Panc1 (cell line): ENCODE measurements around the gene PLEKHG4. TPM values are rescaled to one million over a fixed set of nuclear protein-coding genes. Genes with fewer than 3 reads are reported as not detected.

Source experiments
- ATAC-seq: fragments of 200-7000 bp; cut with Tn5 transposase; 2 replicates; pipeline ENCODE4 v1.9.1; 2020; ENCODE audit warnings: mild to moderate bottlenecking, moderate library complexity
- BruUV-seq: library from RNA; stranded (reverse); fragments of 400-500 nt; replicated peaks from 2 replicates; lab custom pipeline; 2021; lab: Mats Ljungman, UMichigan
- CTCF ChIA-PET: fragments of 300-600 bp; sonication (Branson Sonifier 250); formaldehyde crosslinking; loops from one replicate; lab custom pipeline; 2022; ENCODE audit warnings: antibody characterized with exemption; lab: Charles Lee
- POLR2A ChIA-PET: fragments of 300-600 bp; sonication (Branson Sonifier 250); formaldehyde crosslinking; loops from one replicate; lab custom pipeline; 2022; ENCODE audit warnings: antibody characterized with exemption; lab: Charles Lee
- DNase-seq: peaks from one replicate; pipeline ENCODE4 v3.0.0-alpha.2; 2010; ENCODE audit warnings: low read depth, low spot score
- H3K27ac ChIP-seq: 2 replicates; pipeline ENCODE4 v1.5.1; 2011; ENCODE audit warnings: mild to moderate bottlenecking, low read length, inconsistent platforms
- H3K27me3 ChIP-seq: fragments of 200-500 bp; sonication (Bioruptor generic); 2 replicates; pipeline ENCODE4 v1.6.0; 2014; ENCODE audit warnings: low read length, inconsistent platforms; ENCODE audit not compliant: control insufficient read depth, insufficient read depth
- H3K36me3 ChIP-seq: fragments of 200-500 bp; sonication (Bioruptor generic); 2 replicates; pipeline ENCODE4 v1.5.1; 2014; ENCODE audit warnings: inconsistent platforms, mild to moderate bottlenecking, low read length, moderate library complexity; ENCODE audit not compliant: control insufficient read depth, insufficient read depth
- H3K4me1 ChIP-seq: 2 replicates; pipeline ENCODE4 v1.5.1; 2011; ENCODE audit warnings: inconsistent platforms, mild to moderate bottlenecking, low read length, moderate library complexity; ENCODE audit not compliant: control insufficient read depth, insufficient read depth
- H3K4me3 ChIP-seq, 2 experiments: 2 replicates each; pipeline ENCODE4 v1.5.1; 2011 to 2012; ENCODE audit warnings: low read depth in 2 of 2, low read length in 2 of 2, mild to moderate bottlenecking in 2 of 2, inconsistent platforms in 1 of 2, moderate library complexity in 1 of 2
- H3K9me3 ChIP-seq: fragments of 200-500 bp; sonication (Bioruptor generic); 2 replicates; pipeline ENCODE4 v1.5.1; 2014; ENCODE audit warnings: low read depth, mild to moderate bottlenecking, inconsistent platforms, low read length, moderate library complexity; ENCODE audit not compliant: control insufficient read depth, insufficient read depth
- POLR2AphosphoS5 ChIP-seq: IDR thresholded peaks from 2 replicates; pipeline ENCODE4 v1.6.1; 2012; ENCODE audit warnings: mild to moderate bottlenecking, low read depth, low read length, moderate library complexity
- SIN3A ChIP-seq: IDR thresholded peaks from 2 replicates; pipeline ENCODE4 v1.6.1; 2012; ENCODE audit warnings: low read depth, mild to moderate bottlenecking, low read length, moderate library complexity, borderline replicate concordance; ENCODE audit not compliant: insufficient read depth
- TCF7L2 ChIP-seq: IDR thresholded peaks from 2 replicates; pipeline ENCODE4 v1.6.1; 2011; ENCODE audit warnings: mild to moderate bottlenecking, low read depth, low read length, inconsistent platforms
- in situ Hi-C: cut with HindIII; loops from 2 replicates; pipeline ENCODE4 v1.10.0; 2016; ENCODE audit warnings: low sequenced_read_pairs, low pct_unique_long_range_greater_than_20kb
- intact Hi-C: fragments of 100-400 bp; cut with micrococcal nuclease; formaldehyde crosslinking; loops from one replicate; pipeline ENCODE4 v1.10.0; 2022; ENCODE audit not compliant: unreplicated experiment
- total RNA-seq: library from RNA; stranded (reverse); gene quantifications from one replicate; pipeline ENCODE4 v1.2.1, GENCODE V29; 2021; ENCODE audit not compliant: unreplicated experiment
- TF ChIP-seq, protein P1 (sequence below): fragments of 450-650 bp; IDR thresholded peaks from 2 replicates; pipeline ENCODE4 v1.5.1; 2017; ENCODE audit warnings: mild to moderate bottlenecking
- TF ChIP-seq, protein P2 (sequence below), 2 experiments: IDR thresholded peaks; 2 replicates each; pipeline ENCODE4 v1.6.1; 2011 to 2012; ENCODE audit warnings: low read depth in 2 of 2, control low read depth in 1 of 2, low read length in 1 of 2, mild to moderate bottlenecking in 1 of 2, moderate library complexity in 1 of 2; ENCODE audit not compliant: insufficient read depth in 1 of 2

The PLEKHG4 gene
- total RNA-seq, 1 experiment from 2014 or later: 6.7 TPM

DNA sequence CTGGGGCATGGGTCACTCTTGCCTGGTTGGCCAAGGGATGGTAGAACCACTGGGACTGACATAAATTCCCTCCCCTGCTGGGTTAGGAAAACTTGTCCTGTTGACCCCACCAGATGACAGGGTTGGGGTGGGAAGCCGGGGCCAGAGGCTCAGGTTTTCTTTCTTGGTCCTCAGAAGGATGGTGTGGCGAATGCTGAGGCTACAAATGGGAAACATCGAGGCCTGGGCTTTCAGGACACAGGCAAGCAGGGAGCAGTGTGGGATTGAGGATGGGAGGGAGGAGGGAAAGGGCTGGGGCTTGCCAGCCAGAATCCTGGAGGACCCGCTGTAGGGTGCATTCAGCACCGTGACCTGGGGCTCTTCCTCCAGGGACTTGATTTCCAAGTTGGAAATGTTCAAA is 14.5 kb upstream of the PLEKHG4 start:
- POLR2A ChIA-PET: no interaction called here
- Histone ChIP-seq H3K36me3 (no peaks in the 10 kb centered on the region), H3K27me3 (no peaks in the 10 kb centered on the region), H3K27ac (no peak overlapping the region), H3K4me3 (no peak overlapping the region), H3K9me3 (no peaks in the 10 kb centered on the region), H3K4me1 (no peaks in the 10 kb centered on the region; the same call in 1 of the 2 replicates)
- ATAC-seq (no peak), DNase-seq (no peak)
- CTCF ChIA-PET: no interaction called here
- no peak for TF ChIP-seq SIN3A
- no TSS peak for BruUV-seq
- in situ Hi-C loops: no loop called here
- intact Hi-C loops: no loop called here

DNA sequence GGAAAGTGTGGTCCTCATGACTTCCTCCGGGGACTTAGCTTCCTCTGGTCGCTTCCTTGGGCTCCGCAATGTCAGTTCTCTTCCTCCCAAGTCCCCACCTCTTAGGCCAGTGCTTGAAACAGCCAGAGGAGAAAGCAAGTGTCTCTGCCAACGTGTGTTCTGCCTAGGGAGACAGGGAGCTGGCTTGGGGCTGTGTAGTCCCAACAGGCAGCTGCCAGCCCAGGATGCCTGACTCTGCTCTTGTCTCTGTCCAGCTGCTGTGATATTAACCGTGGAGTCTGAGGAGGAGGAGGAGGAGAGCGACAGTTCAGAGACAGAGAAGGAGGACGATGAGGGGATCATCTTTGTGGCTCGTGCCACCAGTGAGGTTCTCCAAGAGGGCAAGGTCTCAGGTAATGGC is 13.5 kb upstream of the PLEKHG4 start:
- in situ Hi-C loops: no loop called here
- ChIA-PET POLR2A (no interaction called here), CTCF (no interaction called here)
- ATAC-seq (no peak), DNase-seq (no peak)
- TF ChIP-seq POLR2AphosphoS5 (no peak), TCF7L2 (no peak), SIN3A (no peak)
- TF ChIP-seq, protein P1, sequence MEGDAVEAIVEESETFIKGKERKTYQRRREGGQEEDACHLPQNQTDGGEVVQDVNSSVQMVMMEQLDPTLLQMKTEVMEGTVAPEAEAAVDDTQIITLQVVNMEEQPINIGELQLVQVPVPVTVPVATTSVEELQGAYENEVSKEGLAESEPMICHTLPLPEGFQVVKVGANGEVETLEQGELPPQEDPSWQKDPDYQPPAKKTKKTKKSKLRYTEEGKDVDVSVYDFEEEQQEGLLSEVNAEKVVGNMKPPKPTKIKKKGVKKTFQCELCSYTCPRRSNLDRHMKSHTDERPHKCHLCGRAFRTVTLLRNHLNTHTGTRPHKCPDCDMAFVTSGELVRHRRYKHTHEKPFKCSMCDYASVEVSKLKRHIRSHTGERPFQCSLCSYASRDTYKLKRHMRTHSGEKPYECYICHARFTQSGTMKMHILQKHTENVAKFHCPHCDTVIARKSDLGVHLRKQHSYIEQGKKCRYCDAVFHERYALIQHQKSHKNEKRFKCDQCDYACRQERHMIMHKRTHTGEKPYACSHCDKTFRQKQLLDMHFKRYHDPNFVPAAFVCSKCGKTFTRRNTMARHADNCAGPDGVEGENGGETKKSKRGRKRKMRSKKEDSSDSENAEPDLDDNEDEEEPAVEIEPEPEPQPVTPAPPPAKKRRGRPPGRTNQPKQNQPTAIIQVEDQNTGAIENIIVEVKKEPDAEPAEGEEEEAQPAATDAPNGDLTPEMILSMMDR: no peak
- TF ChIP-seq, protein P2, sequence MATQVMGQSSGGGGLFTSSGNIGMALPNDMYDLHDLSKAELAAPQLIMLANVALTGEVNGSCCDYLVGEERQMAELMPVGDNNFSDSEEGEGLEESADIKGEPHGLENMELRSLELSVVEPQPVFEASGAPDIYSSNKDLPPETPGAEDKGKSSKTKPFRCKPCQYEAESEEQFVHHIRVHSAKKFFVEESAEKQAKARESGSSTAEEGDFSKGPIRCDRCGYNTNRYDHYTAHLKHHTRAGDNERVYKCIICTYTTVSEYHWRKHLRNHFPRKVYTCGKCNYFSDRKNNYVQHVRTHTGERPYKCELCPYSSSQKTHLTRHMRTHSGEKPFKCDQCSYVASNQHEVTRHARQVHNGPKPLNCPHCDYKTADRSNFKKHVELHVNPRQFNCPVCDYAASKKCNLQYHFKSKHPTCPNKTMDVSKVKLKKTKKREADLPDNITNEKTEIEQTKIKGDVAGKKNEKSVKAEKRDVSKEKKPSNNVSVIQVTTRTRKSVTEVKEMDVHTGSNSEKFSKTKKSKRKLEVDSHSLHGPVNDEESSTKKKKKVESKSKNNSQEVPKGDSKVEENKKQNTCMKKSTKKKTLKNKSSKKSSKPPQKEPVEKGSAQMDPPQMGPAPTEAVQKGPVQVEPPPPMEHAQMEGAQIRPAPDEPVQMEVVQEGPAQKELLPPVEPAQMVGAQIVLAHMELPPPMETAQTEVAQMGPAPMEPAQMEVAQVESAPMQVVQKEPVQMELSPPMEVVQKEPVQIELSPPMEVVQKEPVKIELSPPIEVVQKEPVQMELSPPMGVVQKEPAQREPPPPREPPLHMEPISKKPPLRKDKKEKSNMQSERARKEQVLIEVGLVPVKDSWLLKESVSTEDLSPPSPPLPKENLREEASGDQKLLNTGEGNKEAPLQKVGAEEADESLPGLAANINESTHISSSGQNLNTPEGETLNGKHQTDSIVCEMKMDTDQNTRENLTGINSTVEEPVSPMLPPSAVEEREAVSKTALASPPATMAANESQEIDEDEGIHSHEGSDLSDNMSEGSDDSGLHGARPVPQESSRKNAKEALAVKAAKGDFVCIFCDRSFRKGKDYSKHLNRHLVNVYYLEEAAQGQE (IDR thresholded peaks at IDR 0.05; ENCODE audit: insufficient read depth in 1 of 2, low read depth in 2 of 2, low read length in 1 of 2): no peak
- Histone ChIP-seq H3K27ac (no peak overlapping the region), H3K4me1 (no peaks in the 10 kb centered on the region; the same call in 1 of the 2 replicates), H3K9me3 (no peaks in the 10 kb centered on the region), H3K36me3 (no peaks in the 10 kb centered on the region), H3K27me3 (no peaks in the 10 kb centered on the region), H3K4me3 (no peak overlapping the region)
- BruUV-seq: no TSS peak
- intact Hi-C loops: no loop called here

DNA sequence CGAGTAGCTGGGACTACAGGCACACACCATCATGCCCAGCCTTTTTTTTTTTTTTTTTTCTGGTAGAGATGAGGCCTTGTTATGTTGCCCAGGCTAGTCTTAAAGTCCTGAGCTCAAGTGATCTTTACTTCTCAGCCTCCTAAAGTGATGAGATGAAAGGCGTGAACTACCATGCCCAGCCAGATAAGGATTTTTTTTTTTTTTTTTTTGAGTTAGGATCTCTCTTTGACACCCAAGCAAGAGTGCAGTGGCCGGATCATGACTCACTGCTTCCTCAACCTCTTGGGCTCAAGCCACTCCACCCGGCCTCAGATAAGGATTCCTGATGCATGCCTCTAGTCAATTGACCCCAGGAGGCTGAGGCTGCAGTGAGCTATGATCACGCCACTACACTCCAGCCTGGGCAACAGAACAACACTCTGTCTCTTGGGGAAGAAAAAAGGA is 11.2 kb upstream of the PLEKHG4 start:
- ATAC-seq (peak; percentile 68; the same call in 1 of the 2 replicates), DNase-seq (no peak)
- H3K27ac ChIP-seq: no peak overlapping the region
- no peaks in the 10 kb centered on the region for H3K9me3 ChIP-seq
- CTCF ChIA-PET: interaction anchor here (0.6 kb wide), 2 partner anchors 20 to 47 kb away, joined by 3 read pairs; no protein-coding TSS in a partner anchor
- intact Hi-C loops (no loop called here), in situ Hi-C loops (no loop called here)
- H3K4me1 ChIP-seq: no peaks in the 10 kb centered on the region; the same call in 1 of the 2 replicates
- no peaks in the 10 kb centered on the region for H3K36me3 ChIP-seq
- no TSS peak for BruUV-seq
- H3K27me3 ChIP-seq: no peaks in the 10 kb centered on the region
- POLR2A ChIA-PET: interaction anchor here (0.8 kb wide), 1 partner anchor 29 kb away, joined by 7 read pairs; no protein-coding TSS in a partner anchor
- H3K4me3 ChIP-seq: no peak overlapping the region
- TF ChIP-seq POLR2AphosphoS5 (no peak), TCF7L2 (no peak), SIN3A (no peak)
- TF ChIP-seq, protein P2 (IDR thresholded peaks at IDR 0.05; ENCODE audit: insufficient read depth in 1 of 2, low read depth in 2 of 2, low read length in 1 of 2): no peak
- TF ChIP-seq, protein P1: no peak
